ENCODE measurements around the gene FILIP1.

FILIP1 gene

GRCh38 chr6:75334266-75335040 is 159.1 kb downstream of the FILIP1 start:
- DNase-seq (ENCODE audit: low spot score), result no peak

- no peak for DNase-seq (ENCODE audit: low spot score)
These were observed 159.9 kb downstream of the FILIP1 start for GRCh38 chr6:75333676-75334200.

- DNase-seq (ENCODE audit: low spot score), result no peak
These were observed 162.4 kb downstream of the FILIP1 start for GRCh38 chr6:75331151-75331550.

GRCh38 chr6:75329703-75330102 is 163.9 kb downstream of the FILIP1 start:
- no peak for DNase-seq (ENCODE audit: low spot score)

- DNase-seq (ENCODE audit: low spot score), result no peak
These were observed 165.8 kb downstream of the FILIP1 start for GRCh38 chr6:75327807-75328206.

- no peak for DNase-seq (ENCODE audit: low spot score)
These were observed 166.9 kb downstream of the FILIP1 start for GRCh38 chr6:75326557-75327258.

- no peak for DNase-seq (ENCODE audit: low spot score)
These were observed 174.7 kb downstream of the FILIP1 start for GRCh38 chr6:75318900-75319299.

GRCh38 chr6:75317503-75318206 is 175.9 kb downstream of the FILIP1 start:
- no peak for DNase-seq (ENCODE audit: low spot score)

- no peak for DNase-seq (ENCODE audit: low spot score)
These were observed 177.6 kb downstream of the FILIP1 start for GRCh38 chr6:75315978-75316377.

- no peak for DNase-seq (ENCODE audit: low spot score)
These were observed 185.2 kb downstream of the FILIP1 start for GRCh38 chr6:75308250-75308988.

GRCh38 chr6:75307364-75308004 is 186.1 kb downstream of the FILIP1 start:
- DNase-seq (ENCODE audit: low spot score), result no peak

GRCh38 chr6:75306064-75306463 is 187.5 kb downstream of the FILIP1 start:
- no peak for DNase-seq (ENCODE audit: low spot score)

- no peak for DNase-seq (ENCODE audit: low spot score)
These were observed 188.0 kb downstream of the FILIP1 start for GRCh38 chr6:75305573-75305972.

- DNase-seq (ENCODE audit: low spot score), result no peak
These were observed 191.3 kb downstream of the FILIP1 start for GRCh38 chr6:75302280-75302679.

- no peak for DNase-seq (ENCODE audit: low spot score)
These were observed 192.1 kb downstream of the FILIP1 start for GRCh38 chr6:75301537-75301936.

- no peak for DNase-seq (ENCODE audit: low spot score)
These were observed 192.5 kb downstream of the FILIP1 start for GRCh38 chr6:75301088-75301487.

GRCh38 chr6:75300531-75300855 is 193.1 kb downstream of the FILIP1 start:
- no peak for DNase-seq (ENCODE audit: low spot score)

- DNase-seq (ENCODE audit: low spot score), result no peak
These were observed 193.6 kb downstream of the FILIP1 start for GRCh38 chr6:75299801-75300530.

GRCh38 chr6:75296811-75297779 is 196.5 kb downstream of the FILIP1 start:
- peak; percentile 6 for DNase-seq (ENCODE audit: low spot score)

- DNase-seq (ENCODE audit: low spot score), result no peak
These were observed 201.0 kb downstream of the FILIP1 start for GRCh38 chr6:75292555-75292954.

Measured in HuH-7.5 (cell line).